ENCODE measurements around the gene LCOR.
"Not testable (repeated sequence)": the region's sequence is repeated elsewhere in the genome, so short reads cannot be mapped to it uniquely, and the experiment has no call there.

- TF ChIP-seq, protein P1, sequence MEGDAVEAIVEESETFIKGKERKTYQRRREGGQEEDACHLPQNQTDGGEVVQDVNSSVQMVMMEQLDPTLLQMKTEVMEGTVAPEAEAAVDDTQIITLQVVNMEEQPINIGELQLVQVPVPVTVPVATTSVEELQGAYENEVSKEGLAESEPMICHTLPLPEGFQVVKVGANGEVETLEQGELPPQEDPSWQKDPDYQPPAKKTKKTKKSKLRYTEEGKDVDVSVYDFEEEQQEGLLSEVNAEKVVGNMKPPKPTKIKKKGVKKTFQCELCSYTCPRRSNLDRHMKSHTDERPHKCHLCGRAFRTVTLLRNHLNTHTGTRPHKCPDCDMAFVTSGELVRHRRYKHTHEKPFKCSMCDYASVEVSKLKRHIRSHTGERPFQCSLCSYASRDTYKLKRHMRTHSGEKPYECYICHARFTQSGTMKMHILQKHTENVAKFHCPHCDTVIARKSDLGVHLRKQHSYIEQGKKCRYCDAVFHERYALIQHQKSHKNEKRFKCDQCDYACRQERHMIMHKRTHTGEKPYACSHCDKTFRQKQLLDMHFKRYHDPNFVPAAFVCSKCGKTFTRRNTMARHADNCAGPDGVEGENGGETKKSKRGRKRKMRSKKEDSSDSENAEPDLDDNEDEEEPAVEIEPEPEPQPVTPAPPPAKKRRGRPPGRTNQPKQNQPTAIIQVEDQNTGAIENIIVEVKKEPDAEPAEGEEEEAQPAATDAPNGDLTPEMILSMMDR (IDR thresholded peaks at IDR 0.05) = not testable (repeated sequence)
- not testable (repeated sequence) for TF ChIP-seq POLR2A (IDR thresholded peaks at IDR 0.05)
These were observed 111.1 kb downstream of the LCOR start for GRCh38 chr10:96943161-96943560.
